SK-N-MC (cell line): ENCODE results near the gene CYP19A1.

Experiments
- EZH2 ChIP-seq: fragments of 200-600 bp; sonication (generic); IDR thresholded peaks from one replicate; pipeline ENCODE4 v1.6.1; 2017; ENCODE audit warnings: antibody characterized with exemption
- POLR2AphosphoS5 ChIP-seq: IDR thresholded peaks from 2 replicates; pipeline ENCODE4 v1.6.1; 2012; ENCODE audit warnings: mild to moderate bottlenecking, low read depth, low read length, borderline replicate concordance

- TF ChIP-seq POLR2AphosphoS5 (no peak), EZH2 (no peak)
These were observed 7.3 kb downstream of the CYP19A1 start for GRCh38 chr15:51331141-51331540.
